Esophagus muscularis mucosa (tissue), 4 donors: Measurements from ENCODE around the gene NUMA1.

Experiments used
- EP300 ChIP-seq: sonication (generic); formaldehyde crosslinking; IDR thresholded peaks from one replicate; pipeline ENCODE4 v1.6.1; 2017; ENCODE audit warnings: antibody characterized with exemption
- POLR2A ChIP-seq: fragments of 450-650 bp; IDR thresholded peaks from one replicate; pipeline ENCODE4 v1.6.1; 2017; ENCODE audit warnings: antibody characterized with exemption, moderate library complexity, mild to moderate bottlenecking, low read depth
- POLR2AphosphoS5 ChIP-seq, 2 donors: sonication (generic); formaldehyde crosslinking; IDR thresholded peaks; one replicate each; pipeline ENCODE4 v1.6.1; 2017; ENCODE audit warnings: antibody characterized with exemption in 2 of 2
- TF ChIP-seq, protein P1 (sequence below), 3 experiments: fragments of 200-600 bp in 2 of 3; fragments of 450-650 bp in 1 of 3; sonication (generic) in 2 of 3; IDR thresholded peaks; one replicate each; pipeline ENCODE4 v1.5.1; 2017 to 2019; ENCODE audit warnings: antibody characterized with exemption in 3 of 3, mild to moderate bottlenecking in 2 of 3, moderate library complexity in 1 of 3

DNA sequence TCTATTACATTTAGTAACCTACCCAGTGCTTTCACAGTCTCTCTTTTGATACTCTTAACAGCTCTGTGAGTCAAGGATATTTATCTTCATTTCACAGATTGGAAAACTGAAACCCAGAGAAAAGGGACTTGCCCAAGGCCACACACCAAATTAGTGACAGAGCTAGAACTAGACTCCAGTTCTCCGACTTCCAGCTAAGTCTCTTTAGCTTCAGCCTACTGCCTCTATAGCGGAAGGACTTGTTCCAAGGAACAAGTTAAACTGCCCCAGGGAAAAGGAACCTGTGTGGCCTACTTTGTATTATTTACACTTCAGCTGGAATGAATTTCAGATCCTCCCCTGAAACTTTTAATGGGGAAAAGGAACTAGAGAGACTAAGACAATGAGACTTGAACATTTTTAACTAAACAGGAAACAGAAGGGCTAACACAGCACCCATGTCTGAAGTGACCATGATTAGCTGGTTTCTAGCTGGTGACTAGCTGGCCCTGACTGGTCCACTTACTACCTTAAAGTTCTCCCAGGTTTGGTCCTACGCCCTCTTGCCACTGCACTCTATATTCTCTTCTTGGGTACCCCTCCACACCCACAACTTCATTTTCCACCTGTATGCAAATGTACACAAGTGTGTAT is 1.6 kb upstream of the NUMA1 start:
- TF ChIP-seq EP300 (no peak), POLR2A (no peak), POLR2AphosphoS5 (IDR thresholded peaks at IDR 0.05) (no peak)
- TF ChIP-seq, protein P1, sequence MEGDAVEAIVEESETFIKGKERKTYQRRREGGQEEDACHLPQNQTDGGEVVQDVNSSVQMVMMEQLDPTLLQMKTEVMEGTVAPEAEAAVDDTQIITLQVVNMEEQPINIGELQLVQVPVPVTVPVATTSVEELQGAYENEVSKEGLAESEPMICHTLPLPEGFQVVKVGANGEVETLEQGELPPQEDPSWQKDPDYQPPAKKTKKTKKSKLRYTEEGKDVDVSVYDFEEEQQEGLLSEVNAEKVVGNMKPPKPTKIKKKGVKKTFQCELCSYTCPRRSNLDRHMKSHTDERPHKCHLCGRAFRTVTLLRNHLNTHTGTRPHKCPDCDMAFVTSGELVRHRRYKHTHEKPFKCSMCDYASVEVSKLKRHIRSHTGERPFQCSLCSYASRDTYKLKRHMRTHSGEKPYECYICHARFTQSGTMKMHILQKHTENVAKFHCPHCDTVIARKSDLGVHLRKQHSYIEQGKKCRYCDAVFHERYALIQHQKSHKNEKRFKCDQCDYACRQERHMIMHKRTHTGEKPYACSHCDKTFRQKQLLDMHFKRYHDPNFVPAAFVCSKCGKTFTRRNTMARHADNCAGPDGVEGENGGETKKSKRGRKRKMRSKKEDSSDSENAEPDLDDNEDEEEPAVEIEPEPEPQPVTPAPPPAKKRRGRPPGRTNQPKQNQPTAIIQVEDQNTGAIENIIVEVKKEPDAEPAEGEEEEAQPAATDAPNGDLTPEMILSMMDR (IDR thresholded peaks at IDR 0.05), result no peak
